Esophagus muscularis mucosa (tissue), 3 donors: ENCODE measurements around the gene ASPM.

Experiments used
- POLR2A ChIP-seq: fragments of 450-650 bp; IDR thresholded peaks from one replicate; pipeline ENCODE4 v1.6.1; 2017; ENCODE audit warnings: antibody characterized with exemption, moderate library complexity, mild to moderate bottlenecking, low read depth
- POLR2AphosphoS5 ChIP-seq, 2 donors: sonication (generic); formaldehyde crosslinking; IDR thresholded peaks; one replicate each; pipeline ENCODE4 v1.6.1; 2017; ENCODE audit warnings: antibody characterized with exemption in 2 of 2
- TF ChIP-seq, protein P1 (sequence below), 3 experiments: fragments of 200-600 bp in 2 of 3; fragments of 450-650 bp in 1 of 3; sonication (generic) in 2 of 3; IDR thresholded peaks; one replicate each; pipeline ENCODE4 v1.5.1; 2017 to 2019; ENCODE audit warnings: antibody characterized with exemption in 3 of 3, mild to moderate bottlenecking in 2 of 3, moderate library complexity in 1 of 3

DNA sequence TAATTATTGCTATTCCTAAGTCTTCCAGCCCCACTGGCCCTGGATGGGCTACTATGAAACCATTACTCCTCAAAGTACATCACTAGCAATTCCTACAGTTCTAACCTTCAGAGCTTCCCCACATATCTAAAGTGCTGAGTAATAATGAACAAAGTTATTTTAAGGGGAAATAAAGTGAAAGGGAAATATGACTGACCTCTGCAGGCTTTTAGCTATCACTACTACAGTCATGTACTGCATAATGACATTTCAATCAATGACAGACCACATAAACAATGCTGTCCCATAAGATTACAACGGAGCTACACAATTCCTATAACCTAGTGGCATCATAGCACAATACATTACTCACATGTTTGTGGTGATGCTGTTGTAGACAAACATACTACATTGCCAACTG lies 32.5 kb upstream of the ASPM start:
- TF ChIP-seq, protein P1, sequence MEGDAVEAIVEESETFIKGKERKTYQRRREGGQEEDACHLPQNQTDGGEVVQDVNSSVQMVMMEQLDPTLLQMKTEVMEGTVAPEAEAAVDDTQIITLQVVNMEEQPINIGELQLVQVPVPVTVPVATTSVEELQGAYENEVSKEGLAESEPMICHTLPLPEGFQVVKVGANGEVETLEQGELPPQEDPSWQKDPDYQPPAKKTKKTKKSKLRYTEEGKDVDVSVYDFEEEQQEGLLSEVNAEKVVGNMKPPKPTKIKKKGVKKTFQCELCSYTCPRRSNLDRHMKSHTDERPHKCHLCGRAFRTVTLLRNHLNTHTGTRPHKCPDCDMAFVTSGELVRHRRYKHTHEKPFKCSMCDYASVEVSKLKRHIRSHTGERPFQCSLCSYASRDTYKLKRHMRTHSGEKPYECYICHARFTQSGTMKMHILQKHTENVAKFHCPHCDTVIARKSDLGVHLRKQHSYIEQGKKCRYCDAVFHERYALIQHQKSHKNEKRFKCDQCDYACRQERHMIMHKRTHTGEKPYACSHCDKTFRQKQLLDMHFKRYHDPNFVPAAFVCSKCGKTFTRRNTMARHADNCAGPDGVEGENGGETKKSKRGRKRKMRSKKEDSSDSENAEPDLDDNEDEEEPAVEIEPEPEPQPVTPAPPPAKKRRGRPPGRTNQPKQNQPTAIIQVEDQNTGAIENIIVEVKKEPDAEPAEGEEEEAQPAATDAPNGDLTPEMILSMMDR (IDR thresholded peaks at IDR 0.05), result no peak
- TF ChIP-seq POLR2A, result no peak
- no peak for TF ChIP-seq POLR2AphosphoS5 (IDR thresholded peaks at IDR 0.05)
